Mucosa of descending colon (tissue), 3 donors: ENCODE data around the gene GRM8. TPM values are rescaled to one million over a fixed set of nuclear protein-coding genes. Genes with fewer than 3 reads are reported as not detected.

Experiments
- ATAC-seq: fragments of 200-7000 bp; cut with Tn5 transposase; one replicate; pipeline ENCODE4 v1.9.1; 2020; ENCODE audit warnings: mild to moderate bottlenecking, moderate library complexity
- DNase-seq, 3 donors: peaks; one replicate each; pipeline ENCODE4 v3.0.0-alpha.2; 2020
- H3K36me3 ChIP-seq: fragments of 200-600 bp; one replicate; pipeline ENCODE4 v1.8.0; 2021; ENCODE audit warnings: low read depth, mild to moderate bottlenecking
- H3K4me1 ChIP-seq: fragments of 200-600 bp; one replicate; pipeline ENCODE4 v1.8.0; 2021; ENCODE audit warnings: low read depth, mild to moderate bottlenecking
- H3K4me3 ChIP-seq: fragments of 200-600 bp; one replicate; pipeline ENCODE4 v1.8.0; 2021; ENCODE audit warnings: mild to moderate bottlenecking
- H3K9me3 ChIP-seq: fragments of 200-600 bp; one replicate; pipeline ENCODE4 v1.8.0; 2021; ENCODE audit warnings: mild to moderate bottlenecking
- intact Hi-C, 2 donors: fragments of 100-400 bp; cut with DNase I in 1 of 2; cut with micrococcal nuclease in 1 of 2; formaldehyde crosslinking; loops; one replicate each; pipeline versions ENCODE4 v1.11.0 to v1.11.1; 2022; cut with DNase I, micrococcal nuclease
- total RNA-seq, 3 donors: library from RNA; stranded (reverse); fragmentation: NEBNext Ultra II Directional in 2 of 3; extraction: Animal tissue kit (Norgen Biotek cat#: 25700) in 2 of 3; gene quantifications; one replicate each; pipeline versions ENCODE4 v1.2.1 to v1.2.4, GENCODE V29; 2021 to 2023
- TF ChIP-seq, protein P1 (sequence below): fragments of 200-600 bp; IDR thresholded peaks from one replicate; pipeline ENCODE4 v1.8.0; 2022; ENCODE audit warnings: antibody characterized with exemption, mild to moderate bottlenecking
- donor health status: DM: no; HTN: no; CAD: no; lungs with moderate emphysema.
- donor health status: DM: no; HTN: no; CAD: no.
- donor health status: DM: no; HTN: yes; CAD: no.

The GRM8 gene
- total RNA-seq, 3 donors from 2014 or later = 0.41 to 9.2 (median 4.4) TPM

DNA sequence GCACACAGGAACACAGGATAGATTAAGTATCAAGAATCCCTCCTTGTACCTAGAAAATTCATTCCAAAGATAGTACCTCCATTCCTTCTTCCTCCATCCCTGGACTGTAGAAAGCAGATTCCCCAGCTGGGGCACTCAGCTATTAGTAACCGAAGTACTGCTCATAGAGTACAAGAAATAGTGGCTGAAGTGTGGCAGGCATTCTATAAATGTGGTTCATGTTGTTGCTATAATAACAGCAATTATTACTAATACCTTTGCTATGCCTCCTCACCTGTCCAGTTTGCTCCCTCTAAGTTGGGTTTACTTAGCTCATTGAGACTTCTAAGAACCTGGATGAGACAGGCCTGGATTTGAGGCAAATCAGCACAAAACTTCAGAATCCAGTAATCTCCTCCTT is 453.2 kb downstream of the GRM8 start:
- intact Hi-C loops = no loop called here
- ATAC-seq (no peak), DNase-seq (no peak)
- TF ChIP-seq, protein P1, sequence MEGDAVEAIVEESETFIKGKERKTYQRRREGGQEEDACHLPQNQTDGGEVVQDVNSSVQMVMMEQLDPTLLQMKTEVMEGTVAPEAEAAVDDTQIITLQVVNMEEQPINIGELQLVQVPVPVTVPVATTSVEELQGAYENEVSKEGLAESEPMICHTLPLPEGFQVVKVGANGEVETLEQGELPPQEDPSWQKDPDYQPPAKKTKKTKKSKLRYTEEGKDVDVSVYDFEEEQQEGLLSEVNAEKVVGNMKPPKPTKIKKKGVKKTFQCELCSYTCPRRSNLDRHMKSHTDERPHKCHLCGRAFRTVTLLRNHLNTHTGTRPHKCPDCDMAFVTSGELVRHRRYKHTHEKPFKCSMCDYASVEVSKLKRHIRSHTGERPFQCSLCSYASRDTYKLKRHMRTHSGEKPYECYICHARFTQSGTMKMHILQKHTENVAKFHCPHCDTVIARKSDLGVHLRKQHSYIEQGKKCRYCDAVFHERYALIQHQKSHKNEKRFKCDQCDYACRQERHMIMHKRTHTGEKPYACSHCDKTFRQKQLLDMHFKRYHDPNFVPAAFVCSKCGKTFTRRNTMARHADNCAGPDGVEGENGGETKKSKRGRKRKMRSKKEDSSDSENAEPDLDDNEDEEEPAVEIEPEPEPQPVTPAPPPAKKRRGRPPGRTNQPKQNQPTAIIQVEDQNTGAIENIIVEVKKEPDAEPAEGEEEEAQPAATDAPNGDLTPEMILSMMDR = no peak
- no peak overlapping the region for H3K4me3 ChIP-seq
- no peaks in the 10 kb centered on the region for H3K4me1 ChIP-seq
- H3K36me3 ChIP-seq = no peaks in the 10 kb centered on the region
- no peaks in the 10 kb centered on the region for H3K9me3 ChIP-seq

DNA sequence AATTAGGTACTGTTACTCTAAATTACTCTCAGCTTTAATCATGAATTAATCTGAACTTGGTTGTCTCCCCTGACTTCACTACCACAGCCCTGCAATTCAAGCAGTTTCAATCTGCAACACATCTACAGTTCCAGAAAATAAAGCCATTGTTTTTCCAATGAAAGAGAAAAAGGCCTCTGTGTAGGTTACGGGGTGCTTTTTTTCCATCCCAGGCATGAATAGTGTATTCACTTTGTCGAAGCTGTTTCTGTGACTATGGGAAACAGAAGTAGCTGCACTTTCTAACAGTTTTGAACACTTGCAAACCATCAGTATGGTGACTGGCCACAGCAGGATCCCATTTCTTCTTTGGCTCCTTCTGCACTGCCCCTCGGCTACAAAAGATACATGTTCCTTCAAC is 460.2 kb downstream of the GRM8 start:
- intact Hi-C loops = no loop called here
- no peaks in the 10 kb centered on the region for H3K9me3 ChIP-seq

DNA sequence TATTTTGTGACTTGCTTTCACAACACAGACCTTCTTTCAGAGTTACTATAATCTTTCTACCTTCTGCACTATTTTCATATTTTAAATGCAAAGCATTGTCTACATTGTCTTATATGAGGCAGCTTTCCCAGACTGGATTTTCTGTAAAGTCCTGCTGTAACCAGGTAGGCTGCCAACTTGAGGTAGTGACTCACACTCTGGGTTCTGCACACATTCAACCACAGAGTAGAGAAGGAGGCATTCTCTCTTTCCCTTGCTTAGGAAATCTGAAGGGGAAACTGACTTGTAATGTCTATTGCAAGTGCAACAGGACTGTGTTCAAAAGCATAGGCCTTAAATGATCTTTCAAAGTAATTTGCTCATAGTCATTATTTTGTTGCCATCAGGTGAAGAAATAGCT is 461.4 kb downstream of the GRM8 start:
- no peaks in the 10 kb centered on the region for H3K4me1 ChIP-seq
- H3K4me3 ChIP-seq = no peak overlapping the region
- TF ChIP-seq, protein P1 = no peak
- DNase-seq (no peak), ATAC-seq (no peak)
- H3K36me3 ChIP-seq = no peaks in the 10 kb centered on the region
- H3K9me3 ChIP-seq = no peaks in the 10 kb centered on the region
- intact Hi-C loops = no loop called here

More for the DNA sequence above, 460.2 kb downstream of the GRM8 start:
- TF ChIP-seq, protein P1 = no peak
- Histone ChIP-seq H3K36me3 (no peaks in the 10 kb centered on the region), H3K4me1 (no peaks in the 10 kb centered on the region), H3K4me3 (no peak overlapping the region)
- DNase-seq = no peak
- ATAC-seq = no peak

DNA sequence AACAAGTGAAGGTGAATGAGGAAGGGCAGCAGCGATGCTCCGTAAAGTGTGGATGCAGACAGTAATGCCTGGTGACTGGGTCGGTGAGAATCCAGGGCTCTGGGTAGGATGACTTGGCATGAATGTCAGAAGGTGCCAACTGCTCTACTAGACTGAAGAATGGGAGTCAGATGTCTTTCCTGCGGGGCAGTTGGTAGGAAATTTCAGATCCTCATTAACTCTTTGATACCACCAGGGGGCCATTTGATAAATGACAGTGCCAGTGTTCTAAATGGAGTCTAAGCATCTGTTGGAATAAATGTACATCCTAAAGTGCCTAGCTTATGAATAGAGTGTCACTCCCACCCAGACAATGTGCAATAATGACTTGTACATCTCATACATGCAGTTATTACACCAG is 462.0 kb downstream of the GRM8 start:
- no peak for ATAC-seq
- H3K9me3 ChIP-seq = no peaks in the 10 kb centered on the region
- no peak overlapping the region for H3K4me3 ChIP-seq
- TF ChIP-seq, protein P1 = no peak
- DNase-seq = no peak
- intact Hi-C loops = no loop called here
- H3K36me3 ChIP-seq = no peaks in the 10 kb centered on the region
- H3K4me1 ChIP-seq = no peaks in the 10 kb centered on the region

DNA sequence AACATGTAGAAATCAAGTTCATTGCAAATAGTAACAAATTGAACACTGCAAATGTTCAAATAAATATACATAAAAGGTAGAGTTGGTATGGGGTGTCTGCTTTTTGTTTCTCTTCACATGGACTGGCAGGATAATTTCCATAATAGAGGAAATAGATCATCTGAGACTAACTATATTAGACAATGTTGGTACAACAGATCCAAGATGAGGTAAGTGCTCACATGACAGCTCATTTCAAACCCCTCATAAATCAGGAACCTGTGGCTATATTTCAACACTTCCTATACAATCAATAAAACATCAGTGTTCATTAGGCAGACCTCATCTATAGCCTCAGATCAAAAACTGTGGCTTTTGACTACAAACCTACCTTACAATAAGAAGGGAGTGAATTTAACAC is 469.1 kb downstream of the GRM8 start:
- Histone ChIP-seq H3K9me3 (no peaks in the 10 kb centered on the region), H3K4me3 (no peak overlapping the region), H3K4me1 (no peaks in the 10 kb centered on the region), H3K36me3 (no peaks in the 10 kb centered on the region)
- intact Hi-C loops = no loop called here
- ATAC-seq = no peak
- TF ChIP-seq, protein P1 = no peak
- DNase-seq = no peak

DNA sequence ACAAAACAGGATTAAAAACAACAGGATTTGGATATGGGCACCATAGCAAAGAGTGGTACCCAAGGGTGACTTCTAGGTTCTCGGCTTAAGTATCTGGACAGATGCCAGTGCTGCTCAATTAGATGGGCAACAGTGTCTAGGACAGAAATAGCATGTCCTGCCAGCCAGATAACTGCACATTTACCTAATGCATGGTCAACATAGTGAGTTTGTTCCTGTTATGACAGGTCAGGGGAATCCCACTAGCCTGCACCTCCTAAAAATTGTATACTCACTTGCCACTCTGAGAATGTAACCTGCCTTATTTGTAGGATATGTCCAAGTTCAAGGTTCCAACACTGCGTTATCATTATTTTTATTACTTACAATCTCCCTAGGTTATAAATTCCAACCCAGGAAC is 471.7 kb downstream of the GRM8 start:
- intact Hi-C loops = no loop called here
- TF ChIP-seq, protein P1 = no peak
- DNase-seq (no peak), ATAC-seq (no peak)
- no peak overlapping the region for H3K4me3 ChIP-seq
- no peaks in the 10 kb centered on the region for H3K9me3 ChIP-seq
- no peaks in the 10 kb centered on the region for H3K36me3 ChIP-seq
- no peaks in the 10 kb centered on the region for H3K4me1 ChIP-seq
